HL-60/S4 treated with phorbol 12-myristate 13-acetate at 8.2 ng/mL for 4 days and 3 days (cell line): ENCODE data around the gene B3GNT9.

Source experiments
- in situ Hi-C: fragments of 300-500 bp; cut with MboI; formaldehyde crosslinking; loops from 2 replicates; pipeline ENCODE4 v1.15.0; 2022; ENCODE audit warnings: low sequenced_read_pairs

The B3GNT9 gene

DNA sequence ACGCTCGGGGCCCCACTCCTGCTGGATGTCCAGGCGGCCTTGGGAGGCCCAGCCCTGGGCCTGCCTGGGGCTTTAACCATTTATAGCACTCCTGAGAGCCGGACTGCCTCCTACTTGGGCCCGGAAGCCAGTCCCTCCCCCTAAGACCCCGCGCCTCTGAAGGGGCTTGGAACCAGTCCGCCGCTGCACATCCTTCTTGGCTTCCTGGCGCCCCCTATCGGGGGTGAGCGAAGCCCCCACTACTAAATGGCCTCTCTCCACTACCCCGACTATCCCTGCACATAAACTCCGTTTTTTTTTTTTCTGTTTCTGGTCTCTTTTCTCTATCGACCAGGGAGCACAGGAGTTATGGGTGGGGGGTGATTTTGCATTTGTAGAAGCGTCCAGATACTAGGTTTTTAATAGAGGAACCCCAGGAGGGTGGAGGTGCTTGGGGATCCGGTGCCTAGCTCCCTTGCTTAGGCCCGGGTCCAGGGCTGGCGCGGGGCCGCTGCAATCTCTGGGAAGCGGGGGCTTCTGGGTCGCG, 18.9 kb upstream of the B3GNT9 start:
- in situ Hi-C loops = no loop called here

DNA sequence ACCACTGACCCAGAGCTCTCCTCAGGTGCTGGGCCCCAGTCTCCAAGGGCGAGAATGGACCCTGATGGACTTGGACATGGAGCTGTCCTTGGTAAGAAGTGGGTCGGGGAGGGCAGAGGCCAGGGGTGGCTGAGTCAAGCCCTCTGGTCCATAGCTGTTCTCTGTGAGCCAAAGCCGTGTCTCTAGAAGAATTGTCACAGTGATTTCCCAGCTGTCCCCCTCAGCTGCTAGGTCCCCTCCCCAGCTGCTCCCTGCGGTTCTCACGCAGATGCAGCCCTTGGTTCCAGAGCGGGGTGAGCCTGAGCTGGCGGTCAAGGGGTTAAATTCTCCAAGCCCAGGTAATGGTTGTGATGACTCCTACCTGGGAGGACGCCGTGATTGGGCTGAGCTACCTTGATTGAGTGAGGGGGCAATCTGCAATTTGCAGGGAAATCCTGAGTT, 18.2 kb upstream of the B3GNT9 start:
- in situ Hi-C loops = no loop called here

DNA sequence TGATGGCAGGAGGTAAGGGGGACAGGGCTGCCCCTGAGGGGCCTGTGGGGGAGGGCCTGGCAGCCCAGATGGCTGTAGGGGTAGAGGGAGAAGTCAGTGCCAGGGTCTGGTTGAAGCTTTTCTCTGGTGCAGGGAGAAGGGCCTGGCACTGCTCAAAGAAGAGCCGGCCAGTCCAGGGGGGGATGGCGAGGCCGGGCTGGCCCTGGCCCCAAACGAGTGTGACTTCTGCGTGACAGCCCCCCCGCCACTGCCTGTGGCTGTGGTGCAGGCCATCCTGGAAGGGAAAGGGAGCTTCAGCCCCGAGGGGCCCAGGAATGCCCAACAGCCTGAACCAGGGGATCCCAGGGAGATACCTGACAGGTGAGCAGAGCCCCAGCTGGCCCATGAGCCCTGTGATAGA, 16.8 kb upstream of the B3GNT9 start:
- in situ Hi-C loops = no loop called here

DNA sequence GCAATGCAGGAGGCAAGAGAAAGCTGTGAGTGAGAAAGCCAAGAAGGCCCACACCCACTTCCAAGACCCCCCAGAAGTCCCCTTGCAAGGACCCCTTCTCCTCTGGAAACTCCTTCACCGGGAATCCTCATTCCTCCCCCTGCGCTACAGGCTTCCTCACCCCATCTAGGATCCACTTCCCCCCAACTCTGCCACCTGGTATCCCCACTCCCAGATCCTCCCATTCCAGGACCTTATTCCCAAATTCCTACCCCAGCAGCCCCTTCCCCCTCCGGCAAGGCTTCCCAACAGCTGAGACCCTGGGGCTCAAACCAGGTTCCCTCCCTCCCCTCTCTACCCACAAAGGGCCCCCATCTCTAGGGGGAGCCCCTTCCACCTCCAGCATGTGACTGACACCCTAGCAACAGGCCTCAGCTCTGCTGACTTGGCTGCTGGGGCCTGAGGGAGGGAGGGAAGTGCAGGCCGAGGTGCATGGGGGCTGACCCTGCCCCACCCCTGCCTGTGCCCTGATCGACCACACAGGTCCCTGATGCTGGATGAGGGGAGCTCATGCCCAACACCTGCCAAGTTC, 15.9 kb upstream of the B3GNT9 start:
- in situ Hi-C loops = no loop called here

DNA sequence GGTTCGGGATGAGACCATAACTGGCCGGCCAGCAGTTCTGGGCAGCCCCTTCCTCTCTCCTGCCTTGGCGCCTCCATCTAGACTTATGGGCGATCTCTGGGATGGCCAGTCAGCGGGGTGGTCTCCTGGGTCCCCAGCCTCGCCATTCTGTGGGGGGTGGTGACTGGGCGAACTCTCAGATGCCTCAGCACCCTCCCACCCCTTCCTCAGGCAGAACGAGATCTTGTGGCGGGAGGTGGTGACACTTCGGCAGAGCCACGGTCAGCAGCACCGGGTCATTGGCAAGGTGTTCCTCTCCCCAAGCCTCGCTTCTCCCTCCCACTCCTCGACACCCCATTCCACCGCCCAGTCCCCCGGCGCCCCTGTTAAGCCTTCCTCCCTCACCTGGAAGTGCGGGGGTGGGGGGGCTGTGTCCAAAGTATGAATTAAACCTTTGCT, 15.3 kb upstream of the B3GNT9 start:
- in situ Hi-C loops = no loop called here

DNA sequence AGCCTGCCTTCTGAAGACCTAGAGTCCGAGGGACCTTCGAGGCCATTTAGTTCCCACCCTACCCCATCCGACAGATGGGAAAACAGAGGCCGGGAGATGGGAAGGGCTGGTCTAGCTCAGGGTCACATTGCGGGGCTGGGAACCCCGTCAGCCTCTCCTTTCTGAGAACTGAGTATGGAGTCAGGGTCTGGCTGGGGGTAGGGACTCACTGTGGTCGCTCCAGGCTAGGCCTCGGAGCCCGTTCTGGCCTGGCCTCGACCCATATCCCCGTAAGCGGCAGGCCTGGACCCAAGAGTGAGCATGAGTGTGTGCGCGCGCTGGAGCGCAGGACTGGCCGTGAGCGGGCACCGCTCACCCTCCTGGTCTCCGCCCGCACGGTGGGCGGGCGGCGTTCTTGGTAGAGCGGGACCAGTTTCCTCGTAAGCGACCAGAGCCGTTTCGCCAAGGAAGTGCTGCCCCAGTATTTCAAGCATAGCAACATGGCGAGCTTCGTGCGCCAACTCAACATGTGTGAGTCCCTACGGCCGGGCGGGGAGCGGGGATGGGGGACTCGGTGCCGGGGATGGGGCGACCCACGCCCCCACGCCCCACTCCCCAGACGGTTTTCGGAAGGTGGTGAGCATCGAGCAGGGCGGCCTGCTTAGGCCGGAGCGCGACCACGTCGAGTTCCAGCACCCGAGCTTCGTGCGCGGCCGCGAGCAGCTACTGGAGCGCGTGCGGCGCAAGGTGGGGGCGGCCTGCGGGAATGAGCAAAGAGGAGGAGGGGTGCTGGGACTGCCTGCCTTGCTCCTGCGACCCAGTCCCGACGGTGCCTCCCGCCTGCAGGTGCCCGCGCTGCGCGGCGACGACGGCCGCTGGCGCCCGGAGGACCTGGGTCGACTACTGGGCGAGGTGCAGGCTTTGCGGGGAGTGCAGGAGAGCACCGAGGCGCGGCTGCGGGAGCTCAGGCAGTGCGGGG, 14.6 kb upstream of the B3GNT9 start:
- in situ Hi-C loops = no loop called here

DNA sequence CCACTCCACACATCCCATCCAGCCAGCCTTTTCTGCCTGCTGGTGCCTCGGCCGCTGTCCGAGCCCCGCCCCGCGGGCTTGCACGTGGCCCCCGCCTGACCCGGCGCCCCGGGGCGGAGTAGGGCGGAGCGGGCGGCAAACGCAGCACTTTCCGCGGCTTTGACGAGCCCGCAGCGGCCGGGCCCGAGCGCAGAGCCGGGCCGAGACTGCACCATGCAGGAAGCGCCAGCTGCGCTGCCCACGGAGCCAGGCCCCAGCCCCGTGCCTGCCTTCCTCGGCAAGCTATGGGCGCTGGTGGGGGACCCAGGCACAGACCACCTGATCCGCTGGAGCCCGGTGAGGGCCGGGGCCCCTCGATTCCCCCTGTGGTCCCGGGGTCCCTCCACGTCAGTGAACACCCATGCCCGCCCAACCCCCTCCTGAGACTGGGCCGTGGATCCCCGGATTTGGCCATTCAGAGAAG, 13.8 kb upstream of the B3GNT9 start, which contains the start of gene HSF4:
HSF4 (plus strand) TSS at position 147 of the 463 bp plus-strand sequence; CDS start at position 214, 67 bp downstream.
- in situ Hi-C loops = no loop called here

DNA sequence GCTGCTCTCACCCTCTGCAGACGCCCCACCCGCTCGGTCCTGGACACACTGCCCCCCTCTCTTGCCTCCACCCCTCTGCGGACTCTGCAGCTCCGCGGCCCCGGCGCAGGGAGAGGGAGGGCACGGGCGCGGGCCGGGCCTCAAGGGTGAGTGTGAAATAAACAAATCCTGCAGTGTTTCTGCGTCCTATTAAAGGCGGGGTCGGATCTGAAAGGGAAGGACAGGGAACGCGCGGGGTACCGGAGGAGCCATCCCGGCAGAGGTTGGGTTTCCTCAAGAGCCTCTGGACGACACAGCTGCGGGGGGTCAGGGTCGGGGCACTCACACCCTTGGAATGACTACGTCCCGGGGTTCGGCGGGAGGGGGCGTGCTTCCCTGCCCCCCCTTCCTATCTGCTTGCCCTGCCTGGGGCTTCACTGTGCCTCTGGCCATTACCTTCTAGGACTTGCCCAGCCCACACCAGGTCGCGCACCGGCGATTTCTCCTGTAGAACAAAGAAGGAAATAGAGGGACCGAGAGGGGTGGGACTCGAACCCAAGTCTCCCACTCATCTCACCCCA, 13.3 kb upstream of the B3GNT9 start:
- in situ Hi-C loops = no loop called here

DNA sequence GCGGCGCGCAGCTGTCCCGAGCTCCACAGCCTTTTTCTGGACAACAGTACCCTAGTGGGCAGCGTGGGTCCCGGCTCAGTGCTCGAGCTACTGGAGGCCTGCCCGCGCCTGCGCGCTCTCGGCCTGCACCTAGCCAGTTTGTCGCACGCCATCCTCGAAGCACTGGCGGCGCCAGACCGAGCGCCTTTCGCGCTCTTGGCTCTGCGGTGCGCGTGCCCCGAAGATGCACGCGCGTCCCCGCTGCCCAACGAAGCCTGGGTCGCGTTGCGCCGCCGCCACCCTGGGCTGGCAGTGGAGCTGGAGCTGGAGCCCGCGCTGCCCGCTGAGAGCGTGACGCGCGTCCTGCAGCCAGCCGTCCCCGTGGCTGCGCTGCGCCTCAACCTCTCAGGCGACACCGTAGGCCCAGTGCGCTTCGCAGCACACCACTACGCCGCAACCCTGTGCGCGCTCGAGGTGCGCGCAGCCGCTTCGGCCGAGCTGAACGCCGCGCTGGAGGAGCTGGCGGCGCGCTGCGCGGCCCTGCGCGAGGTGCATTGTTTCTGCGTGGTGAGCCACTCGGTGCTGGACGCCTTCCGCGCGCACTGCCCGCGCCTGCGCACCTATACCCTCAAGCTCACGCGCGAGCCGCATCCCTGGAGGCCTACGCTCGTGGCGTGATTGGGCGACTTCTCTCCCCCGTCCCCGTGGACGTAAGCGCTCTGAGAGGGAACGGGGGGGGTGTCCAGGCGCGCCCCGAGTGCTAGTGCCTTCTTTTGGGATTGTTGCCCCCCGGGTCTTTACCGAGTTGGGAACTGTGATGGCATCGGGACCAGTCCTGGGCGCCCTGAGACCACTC, 12.6 kb upstream of the B3GNT9 start:
- in situ Hi-C loops = no loop called here

DNA sequence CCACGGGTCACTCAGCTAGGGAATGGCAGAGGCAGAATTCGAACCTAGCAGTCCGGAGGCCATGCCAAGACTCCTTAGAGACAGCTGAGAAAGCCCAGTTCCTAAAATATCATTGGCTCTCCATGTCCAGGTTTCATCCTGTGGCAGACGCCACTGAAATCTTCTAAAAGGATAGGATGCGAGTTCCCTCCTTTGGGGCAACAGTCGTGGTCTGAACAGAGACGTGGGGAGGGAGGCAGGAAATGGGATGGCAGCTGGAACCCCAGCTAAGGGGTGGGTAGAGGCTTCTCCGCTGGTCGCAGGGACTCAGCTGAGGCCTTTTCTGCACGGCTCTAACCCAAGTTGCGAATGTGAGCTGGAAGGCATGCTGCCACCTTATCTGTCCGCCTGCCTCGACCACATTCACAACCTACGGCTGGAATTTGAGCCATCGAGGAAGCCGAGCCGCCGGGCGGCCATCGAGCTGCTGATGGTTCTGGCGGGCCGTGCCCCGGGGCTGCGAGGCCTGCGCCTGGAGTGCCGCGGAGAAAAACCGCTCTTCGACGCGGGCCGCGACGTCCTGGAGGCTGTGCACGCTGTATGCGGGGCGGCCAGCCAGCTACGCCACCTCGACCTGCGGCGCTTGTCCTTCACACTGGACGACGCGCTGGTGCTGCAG, 11.8 kb upstream of the B3GNT9 start:
- in situ Hi-C loops = no loop called here

DNA sequence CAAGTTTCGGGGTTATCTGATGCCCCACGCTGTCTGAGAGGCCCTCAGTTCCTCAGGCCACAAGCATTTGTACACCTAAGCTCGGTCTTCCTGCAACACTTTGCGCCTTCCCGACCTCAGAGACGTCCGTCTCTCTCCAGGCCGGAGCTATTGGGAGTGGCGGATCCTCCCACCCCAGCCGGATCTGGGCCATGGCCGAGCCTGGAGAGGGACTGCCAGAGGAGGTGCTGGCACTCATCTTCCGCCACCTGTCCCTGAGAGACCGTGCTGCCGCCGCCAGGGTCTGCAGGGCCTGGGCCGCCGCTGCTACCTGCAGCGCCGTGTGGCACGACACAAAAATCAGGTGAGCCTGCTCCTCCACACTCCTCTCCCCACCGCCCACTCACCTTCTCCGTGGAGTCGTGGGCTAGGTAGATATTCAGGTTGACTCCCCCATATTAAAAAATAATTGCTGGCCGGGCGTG, 10.8 kb upstream of the B3GNT9 start:
- in situ Hi-C loops = no loop called here

DNA sequence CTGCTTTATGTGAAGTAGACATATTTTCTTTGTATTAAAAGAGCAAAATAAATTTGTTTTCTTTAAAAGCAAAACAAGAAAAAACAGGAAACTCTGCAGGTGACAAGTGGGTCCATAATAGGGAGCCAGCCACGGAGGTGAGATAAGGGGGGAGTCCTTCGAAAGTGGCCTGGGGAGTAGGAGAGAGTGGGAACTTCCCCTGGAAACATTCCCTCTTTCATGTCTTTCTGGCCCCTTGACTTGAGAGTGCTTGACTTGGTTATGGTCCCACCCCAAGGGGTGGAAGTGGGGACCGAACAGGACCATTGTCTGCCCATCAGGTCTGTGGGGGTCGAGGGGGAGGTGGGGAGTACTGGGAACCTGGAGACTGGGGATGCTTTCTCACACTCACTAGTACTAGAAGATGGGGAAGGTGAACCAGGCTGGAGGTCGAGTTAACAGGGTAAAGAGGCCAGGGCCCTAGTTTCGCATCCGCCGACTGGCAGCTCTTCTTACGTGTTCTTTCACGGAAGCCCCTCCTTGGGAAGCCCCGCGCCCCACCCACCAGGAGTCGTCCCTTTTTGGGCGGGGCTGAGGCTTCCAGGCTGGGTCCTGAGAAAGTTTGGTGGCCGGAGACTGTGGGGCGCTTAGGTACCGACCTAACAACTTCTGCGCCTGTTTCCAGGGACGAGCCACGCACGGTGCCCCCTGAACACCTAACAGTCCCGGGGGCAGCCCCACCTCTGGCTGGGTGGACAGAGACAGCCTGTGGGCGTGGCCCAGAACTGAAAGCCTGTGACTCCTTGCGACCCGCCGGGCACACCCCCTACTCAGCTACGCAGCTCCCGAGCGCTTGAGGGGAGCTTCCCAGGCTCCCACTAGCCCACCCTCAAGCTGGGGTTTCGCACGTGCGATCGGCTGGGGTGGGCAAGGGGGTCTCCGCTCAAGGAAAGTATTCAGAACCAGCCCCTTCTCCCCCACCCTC, 8.1 kb upstream of the B3GNT9 start:
- in situ Hi-C loops = loop anchor here (10.0 kb wide), 1 partner anchor 174 kb away; the partner anchor contains the start of gene CES4A

DNA sequence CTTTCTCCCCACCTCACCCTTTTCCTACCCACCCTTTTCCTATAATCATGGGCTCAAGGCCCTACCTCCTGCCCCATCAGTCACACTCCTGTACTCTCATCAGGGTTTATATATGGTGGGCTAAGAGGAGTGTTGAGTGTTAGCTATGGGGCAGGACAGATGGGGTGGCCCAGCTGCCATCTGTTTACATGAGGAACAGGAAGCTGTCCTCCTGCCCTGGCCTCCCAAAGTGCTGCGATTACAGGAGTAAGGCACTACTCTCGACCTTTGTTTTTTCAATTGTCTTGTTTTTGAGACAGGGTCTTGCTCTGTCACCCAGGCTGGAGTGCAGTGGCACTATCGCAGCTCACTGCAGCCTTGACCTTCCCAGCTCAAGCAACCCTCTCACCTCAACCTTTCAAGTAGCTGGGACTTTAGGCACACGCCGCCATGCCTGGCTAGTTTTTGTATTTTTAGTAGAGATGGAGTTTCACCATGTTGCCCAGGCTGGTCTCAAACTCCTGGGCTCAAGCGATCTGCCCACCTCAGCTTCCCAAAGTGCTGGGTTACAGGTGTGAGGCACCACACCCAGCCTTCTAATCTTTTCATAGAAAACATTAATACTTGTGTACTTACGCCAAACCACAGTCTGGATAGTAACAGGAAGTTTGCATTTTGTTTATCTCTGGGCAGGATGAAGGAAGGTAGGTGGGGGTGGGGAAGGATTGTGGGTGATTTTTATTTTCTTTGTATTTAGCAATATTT, 7.3 kb upstream of the B3GNT9 start:
- in situ Hi-C loops = loop anchor here (10.0 kb wide), 1 partner anchor 173 kb away; the partner anchor contains the start of gene CES4A

DNA sequence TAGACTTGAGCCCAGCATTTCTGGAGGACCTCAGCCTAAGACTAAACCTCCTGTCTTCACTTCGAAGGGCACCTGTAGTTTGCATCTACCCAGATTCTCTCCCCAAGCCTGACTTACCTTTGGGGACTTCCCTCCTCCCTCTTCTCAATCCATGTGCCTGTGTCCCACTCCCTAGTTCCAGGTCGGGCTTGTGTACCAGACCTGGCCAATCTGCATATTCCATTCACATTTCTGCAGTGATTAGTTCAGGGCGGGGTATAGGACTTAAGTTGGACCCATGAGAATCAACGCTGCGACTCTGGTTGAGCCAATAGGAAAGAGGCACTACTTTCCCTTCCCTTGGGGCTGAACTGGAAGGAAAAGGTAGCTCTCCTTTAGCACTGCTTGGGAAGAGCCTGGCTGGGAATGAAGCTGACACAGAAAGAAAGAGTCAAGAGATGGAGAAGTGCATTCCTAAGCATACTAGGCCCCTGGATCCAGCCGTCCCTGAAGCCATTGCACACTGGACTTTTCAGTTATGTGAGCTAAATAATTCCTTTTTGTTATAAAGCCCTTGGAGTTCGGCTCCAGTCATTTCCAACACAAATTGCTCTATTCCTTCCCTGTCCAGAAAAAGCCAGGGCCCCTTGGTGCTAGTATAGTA, 6.4 kb upstream of the B3GNT9 start:
- in situ Hi-C loops = loop anchor here (10.0 kb wide), 1 partner anchor 172 kb away; the partner anchor contains the start of gene CES4A

DNA sequence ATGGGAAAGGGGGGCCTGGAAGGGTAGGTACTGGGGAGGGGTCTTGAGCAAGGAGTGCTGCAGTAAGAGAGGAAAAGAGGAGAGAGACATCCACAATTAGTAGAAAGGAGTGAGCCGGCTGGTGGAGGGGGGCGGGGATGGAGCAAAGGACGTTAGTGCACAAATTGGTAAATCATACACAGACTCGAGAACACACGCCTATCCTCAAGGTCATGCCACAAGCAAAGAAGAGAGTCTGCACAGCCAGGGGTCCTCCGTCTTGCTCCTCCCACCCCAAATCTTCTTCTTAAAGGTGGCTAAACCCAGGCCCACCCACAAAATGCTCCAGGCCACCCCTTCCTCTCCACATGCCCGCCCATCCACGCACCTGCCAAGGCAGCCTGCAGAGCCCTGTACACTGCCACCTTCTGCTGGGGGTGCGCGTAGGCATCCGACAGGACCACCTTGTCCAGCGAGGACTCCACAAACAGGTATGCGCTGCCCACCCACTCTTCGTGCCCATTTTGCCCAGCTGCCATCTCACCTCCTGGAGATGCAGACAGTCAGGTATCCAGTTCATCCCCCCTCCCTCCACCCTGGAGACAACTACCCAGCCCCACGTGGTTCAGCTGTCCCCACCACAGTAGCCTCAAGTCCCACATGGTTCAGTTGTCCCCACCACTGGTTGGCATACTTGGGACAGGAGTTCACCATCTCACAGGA, 5.5 kb upstream of the B3GNT9 start:
- in situ Hi-C loops = loop anchor here (10.0 kb wide), 1 partner anchor 171 kb away; the partner anchor contains the start of gene CES4A

DNA sequence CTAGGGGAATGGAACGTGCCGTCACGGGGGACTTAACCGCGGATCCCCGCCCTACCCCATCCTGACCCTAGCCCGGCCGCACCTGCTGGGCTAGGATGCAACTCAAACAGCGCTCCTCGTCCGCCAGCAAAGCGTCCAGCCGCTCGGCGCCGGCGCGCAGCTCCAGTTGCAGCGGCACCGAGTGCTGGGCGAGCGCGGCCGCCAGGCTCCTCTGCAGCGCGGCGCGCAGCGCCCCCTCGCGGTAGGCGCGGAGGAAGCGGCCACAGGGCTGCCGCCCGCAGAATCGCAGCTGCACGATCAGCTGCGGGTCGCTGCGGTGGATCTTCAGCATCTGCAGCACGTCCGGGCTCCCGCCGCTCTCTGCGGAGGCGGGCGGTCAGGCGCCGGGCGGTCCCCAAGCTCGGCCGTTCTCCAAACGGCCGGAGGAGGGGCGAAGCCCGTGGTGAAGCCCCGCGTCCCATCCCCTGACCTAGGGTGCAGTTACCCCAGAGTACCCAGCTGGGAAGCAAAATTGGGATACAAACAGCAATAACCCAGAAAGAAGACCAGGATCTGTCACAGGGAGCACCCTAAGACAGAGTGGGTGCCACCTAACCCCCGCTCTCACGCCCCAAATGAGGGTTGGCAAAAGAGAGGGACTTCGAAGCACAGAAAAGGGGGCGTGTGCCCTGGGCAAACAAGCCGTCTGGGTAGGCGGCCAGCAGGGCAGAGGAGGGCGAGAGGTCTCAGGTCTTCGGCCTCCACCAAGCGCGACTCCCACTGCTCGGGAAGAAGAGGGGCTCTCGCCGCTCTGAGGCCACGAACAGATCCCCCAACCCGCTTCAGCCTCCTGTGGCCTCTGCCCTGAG, 4.7 kb upstream of the B3GNT9 start:
- in situ Hi-C loops = loop anchor here (10.0 kb wide), 1 partner anchor 171 kb away; the partner anchor contains the start of gene CES4A
